Measurements from ENCODE around the gene DNM2.

DNM2 gene

DNA sequence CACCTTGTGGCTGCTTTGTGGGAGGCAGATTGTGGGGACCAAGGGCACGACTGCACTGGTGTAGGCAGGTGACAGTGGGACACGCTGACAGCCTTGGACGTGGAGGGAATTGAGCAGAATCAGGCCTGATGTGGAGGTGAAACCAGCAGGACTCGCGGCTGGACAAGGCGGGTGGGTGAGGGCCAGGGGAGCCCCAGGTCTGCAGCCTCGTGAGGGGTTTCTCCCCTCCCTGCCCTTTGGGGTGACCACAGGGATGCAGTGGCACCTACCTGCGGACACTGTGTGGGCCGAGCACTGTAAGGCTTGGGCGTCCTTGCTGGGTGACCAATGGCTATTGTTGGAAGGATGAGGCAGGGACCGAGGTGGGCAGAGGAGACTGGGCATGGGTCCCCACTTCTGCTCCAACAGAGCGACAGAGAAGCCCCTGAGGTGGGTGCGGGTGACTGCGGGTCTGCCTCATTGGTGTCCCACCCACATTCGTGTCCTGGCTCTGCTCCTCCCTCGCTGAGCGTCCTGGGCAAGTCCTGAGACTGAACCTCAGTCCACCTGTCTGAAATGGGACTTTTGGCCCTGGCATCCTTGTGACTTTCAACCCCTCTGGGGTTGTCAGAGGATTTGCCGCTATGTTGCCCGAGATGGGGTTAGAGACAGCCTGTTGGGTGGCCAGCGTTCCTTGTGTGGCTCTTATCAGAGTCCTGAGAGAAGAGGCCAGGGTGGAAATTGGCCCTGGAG, 30.5 kb downstream of the DNM2 start:
- H4K20me1 ChIP-seq (ENCODE audit: insufficient read depth, low read length): peaks cover 4% of the 10 kb centered on the region; the same call in 1 of the 2 replicates
- H3K79me2 ChIP-seq (ENCODE audit: low read length): peaks cover 92% of the 10 kb centered on the region

DNA sequence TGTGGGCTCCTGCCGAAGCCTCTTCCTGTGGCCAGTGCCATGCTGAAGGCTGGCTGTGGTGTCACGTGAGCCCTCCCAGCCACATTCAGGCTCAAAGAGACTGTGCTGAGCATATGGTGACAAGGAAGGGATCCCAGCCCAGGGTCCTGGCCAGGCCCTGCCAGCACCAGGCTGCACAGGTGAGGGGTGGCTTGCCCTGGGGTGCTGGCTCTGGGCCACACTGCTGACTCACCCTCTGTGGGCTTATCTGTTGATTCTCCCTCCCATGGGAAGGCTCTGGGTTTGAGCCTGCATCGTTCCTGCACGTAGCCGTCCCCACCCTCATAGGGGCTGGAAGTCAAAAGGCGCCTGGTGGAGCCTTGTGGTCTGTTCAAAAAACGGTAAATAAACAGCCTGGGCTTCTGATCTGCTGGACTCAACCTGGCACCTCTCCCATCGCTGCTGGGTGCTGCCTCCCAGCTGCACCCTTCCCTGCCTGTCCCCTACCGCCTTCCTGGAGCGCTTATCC, 31.1 kb downstream of the DNM2 start:
- Histone ChIP-seq H3K4me1 (ENCODE audit: low read length) (no peaks in the 10 kb centered on the region), H3K36me3 (replicated peaks; ENCODE audit: insufficient read depth, low read length) (no peaks in the 10 kb centered on the region), H3K27me3 (replicated peaks; ENCODE audit: insufficient read depth, low read length) (no peaks in the 10 kb centered on the region), H3K4me3 (ENCODE audit: low read length) (no peak overlapping the region), H3K9me2 (replicated peaks; ENCODE audit: insufficient read depth, low read length) (no peaks in the 10 kb centered on the region), H3K27ac (ENCODE audit: low read length) (no peak overlapping the region), H3K9ac (ENCODE audit: low read length) (no peak overlapping the region), H3K4me2 (ENCODE audit: low read depth, low read length) (no peak overlapping the region), H4K20me1 (ENCODE audit: insufficient read depth, low read length) (peaks cover 4% of the 10 kb centered on the region; the same call in 1 of the 2 replicates), H2AFZ (ENCODE audit: low read length) (no peak overlapping the region), H3F3A (ENCODE audit: insufficient read depth, low read length) (no peaks in the 10 kb centered on the region), H3K9me3 (replicated peaks; ENCODE audit: insufficient read depth, low read length) (no peaks in the 10 kb centered on the region), H3K79me2 (ENCODE audit: low read length) (peaks cover 94% of the 10 kb centered on the region)
- DNase-seq: no peak
- TF ChIP-seq, protein P1, sequence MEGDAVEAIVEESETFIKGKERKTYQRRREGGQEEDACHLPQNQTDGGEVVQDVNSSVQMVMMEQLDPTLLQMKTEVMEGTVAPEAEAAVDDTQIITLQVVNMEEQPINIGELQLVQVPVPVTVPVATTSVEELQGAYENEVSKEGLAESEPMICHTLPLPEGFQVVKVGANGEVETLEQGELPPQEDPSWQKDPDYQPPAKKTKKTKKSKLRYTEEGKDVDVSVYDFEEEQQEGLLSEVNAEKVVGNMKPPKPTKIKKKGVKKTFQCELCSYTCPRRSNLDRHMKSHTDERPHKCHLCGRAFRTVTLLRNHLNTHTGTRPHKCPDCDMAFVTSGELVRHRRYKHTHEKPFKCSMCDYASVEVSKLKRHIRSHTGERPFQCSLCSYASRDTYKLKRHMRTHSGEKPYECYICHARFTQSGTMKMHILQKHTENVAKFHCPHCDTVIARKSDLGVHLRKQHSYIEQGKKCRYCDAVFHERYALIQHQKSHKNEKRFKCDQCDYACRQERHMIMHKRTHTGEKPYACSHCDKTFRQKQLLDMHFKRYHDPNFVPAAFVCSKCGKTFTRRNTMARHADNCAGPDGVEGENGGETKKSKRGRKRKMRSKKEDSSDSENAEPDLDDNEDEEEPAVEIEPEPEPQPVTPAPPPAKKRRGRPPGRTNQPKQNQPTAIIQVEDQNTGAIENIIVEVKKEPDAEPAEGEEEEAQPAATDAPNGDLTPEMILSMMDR (IDR thresholded peaks at IDR 0.05; ENCODE audit: low read length): no peak
- TF ChIP-seq EZH2phosphoT487 (IDR thresholded peaks at IDR 0.05; ENCODE audit: low read length) (no peak), EZH2 (optimal IDR thresholded peaks at IDR 0.05; ENCODE audit: low read depth, low read length) (no peak)

More for the DNA sequence above, 30.5 kb downstream of the DNM2 start:
- Histone ChIP-seq H3K9me3 (replicated peaks; ENCODE audit: insufficient read depth, low read length) (no peaks in the 10 kb centered on the region), H3K9ac (ENCODE audit: low read length) (no peak overlapping the region), H3K36me3 (replicated peaks; ENCODE audit: insufficient read depth, low read length) (no peaks in the 10 kb centered on the region), H3K9me2 (replicated peaks; ENCODE audit: insufficient read depth, low read length) (no peaks in the 10 kb centered on the region), H3K4me3 (ENCODE audit: low read length) (no peak overlapping the region), H3K27me3 (replicated peaks; ENCODE audit: insufficient read depth, low read length) (no peaks in the 10 kb centered on the region), H2AFZ (ENCODE audit: low read length) (no peak overlapping the region), H3K4me2 (ENCODE audit: low read depth, low read length) (no peak overlapping the region), H3F3A (ENCODE audit: insufficient read depth, low read length) (no peaks in the 10 kb centered on the region), H3K4me1 (ENCODE audit: low read length) (no peaks in the 10 kb centered on the region), H3K27ac (ENCODE audit: low read length) (no peak overlapping the region)
- TF ChIP-seq, protein P1 (IDR thresholded peaks at IDR 0.05; ENCODE audit: low read length): no peak
- no peak for TF ChIP-seq EZH2phosphoT487 (IDR thresholded peaks at IDR 0.05; ENCODE audit: low read length)
- no peak for TF ChIP-seq EZH2 (optimal IDR thresholded peaks at IDR 0.05; ENCODE audit: low read depth, low read length)
- DNase-seq: no peak

DNA sequence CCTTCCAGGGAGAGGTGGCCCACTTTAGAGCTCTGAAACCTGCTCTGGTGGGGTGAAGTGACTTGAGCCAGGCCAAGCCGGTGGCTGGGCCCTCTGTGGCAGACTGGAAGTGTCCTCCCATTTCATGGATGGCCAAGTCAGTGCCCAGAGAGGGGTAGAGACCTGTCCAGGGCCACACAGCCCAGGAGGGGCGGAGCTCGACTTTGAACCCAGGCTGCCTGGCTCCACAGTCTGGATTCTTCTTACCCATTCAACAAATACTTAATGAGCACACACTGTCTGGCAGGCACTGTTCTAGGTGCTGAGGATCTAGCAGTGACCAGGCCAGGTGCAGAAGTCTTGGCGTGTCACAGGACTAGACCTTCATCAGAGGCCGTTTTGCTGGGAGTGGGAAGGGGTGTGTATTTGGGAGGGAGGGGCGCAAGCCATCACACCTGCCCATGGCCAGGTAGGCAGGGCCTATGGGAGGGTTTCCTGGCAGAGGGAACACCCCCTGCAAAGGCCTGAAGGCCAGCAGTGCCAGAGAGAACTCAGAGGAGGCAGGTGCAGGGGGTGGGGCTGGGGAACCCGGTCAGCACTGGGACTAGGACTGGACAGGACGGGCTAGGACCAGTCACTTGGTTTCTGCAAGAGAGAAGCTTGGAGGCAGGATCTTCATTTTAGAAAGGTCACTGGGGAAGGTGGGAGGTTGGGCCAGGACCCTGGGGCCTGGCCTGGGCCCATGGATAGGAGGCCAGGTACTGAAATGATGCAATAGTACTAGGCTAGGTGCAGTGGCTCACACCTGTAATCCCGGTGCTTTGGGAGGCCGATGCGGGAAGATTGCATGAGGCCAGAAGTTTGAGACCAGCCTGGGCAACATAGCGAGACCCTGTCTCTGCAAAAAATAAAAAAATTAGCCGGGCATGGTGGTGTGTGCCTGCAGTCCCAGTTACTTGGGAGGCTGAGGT, 31.8 kb downstream of the DNM2 start:
- H3K4me1 ChIP-seq (ENCODE audit: low read length): no peaks in the 10 kb centered on the region
- H4K20me1 ChIP-seq (ENCODE audit: insufficient read depth, low read length): peaks cover 4% of the 10 kb centered on the region; the same call in 1 of the 2 replicates

More for the DNA sequence above, 31.8 kb downstream of the DNM2 start:
- Histone ChIP-seq H3K9ac (ENCODE audit: low read length) (no peak overlapping the region), H3K27me3 (replicated peaks; ENCODE audit: insufficient read depth, low read length) (no peaks in the 10 kb centered on the region), H3K4me3 (ENCODE audit: low read length) (no peak overlapping the region), H3K9me2 (replicated peaks; ENCODE audit: insufficient read depth, low read length) (no peaks in the 10 kb centered on the region), H3F3A (ENCODE audit: insufficient read depth, low read length) (no peaks in the 10 kb centered on the region), H3K4me2 (ENCODE audit: low read depth, low read length) (no peak overlapping the region), H3K27ac (ENCODE audit: low read length) (no peak overlapping the region), H3K79me2 (ENCODE audit: low read length) (peaks cover 93% of the 10 kb centered on the region), H3K9me3 (replicated peaks; ENCODE audit: insufficient read depth, low read length) (no peaks in the 10 kb centered on the region), H3K36me3 (replicated peaks; ENCODE audit: insufficient read depth, low read length) (no peaks in the 10 kb centered on the region), H2AFZ (ENCODE audit: low read length) (no peak overlapping the region)
- no peak for DNase-seq
- TF ChIP-seq, protein P1 (IDR thresholded peaks at IDR 0.05; ENCODE audit: low read length): no peak
- no peak for TF ChIP-seq EZH2phosphoT487 (IDR thresholded peaks at IDR 0.05; ENCODE audit: low read length)
- no peak for TF ChIP-seq EZH2 (optimal IDR thresholded peaks at IDR 0.05; ENCODE audit: low read depth, low read length)
